ENCODE measurements around the gene ITCH.

Gene ITCH

GRCh38 chr20:34560141-34560523, 197.1 kb downstream of the ITCH start:
- no peak for DNase-seq

GRCh38 chr20:34560614-34561013, 197.5 kb downstream of the ITCH start:
- DNase-seq = no peak

Measured in activated effector memory CD4-positive, alpha-beta T cell treated with Interleukin-2 at 50 U/mL for 16 hours (primary cell).